Stimulated activated CD4-positive, alpha-beta T cell treated with anti-CD3 and anti-CD28 coated beads, Interleukin-15, amount 100 ng/mL, for 1 hour (primary cell): Measurements from ENCODE around the gene C1RL.
"Not testable (repeated sequence)": the region's sequence is repeated elsewhere in the genome, so short reads cannot be mapped to it uniquely, and the experiment has no call there.

Experiments used
- DNase-seq, 2 donors: peaks; one replicate each; pipeline ENCODE4 v3.0.0-alpha.2; 2020; ENCODE audit warnings: low read depth in 1 of 2, low spot score in 1 of 2

Gene C1RL

GRCh38 chr12:7066596-7066995 lies 42.4 kb downstream of the C1RL start:
- no peak for DNase-seq

- DNase-seq = no peak
These were observed 43.9 kb downstream of the C1RL start for GRCh38 chr12:7065073-7065623.

- DNase-seq = no peak
These were observed 44.5 kb downstream of the C1RL start for GRCh38 chr12:7064516-7064915.

- DNase-seq = no peak
These were observed 47.4 kb downstream of the C1RL start for GRCh38 chr12:7061596-7061995.

GRCh38 chr12:7061138-7061537 lies 47.9 kb downstream of the C1RL start:
- DNase-seq = no peak

- no peak for DNase-seq
These were observed 48.6 kb downstream of the C1RL start, which contains the start of gene C1S for GRCh38 chr12:7060353-7060954. C1S (plus strand) TSS chr12:7060718; CDS start chr12:7061913, 1,195 bp downstream.

GRCh38 chr12:7059780-7060179 lies 49.2 kb downstream of the C1RL start:
- DNase-seq = no peak

GRCh38 chr12:7058850-7059395 lies 50.1 kb downstream of the C1RL start:
- no peak for DNase-seq

GRCh38 chr12:7058163-7058845 lies 50.7 kb downstream of the C1RL start:
- no peak for DNase-seq

GRCh38 chr12:7055736-7056135 lies 53.3 kb downstream of the C1RL start:
- not testable (repeated sequence) for DNase-seq

GRCh38 chr12:7054925-7055324 lies 54.1 kb downstream of the C1RL start:
- no peak for DNase-seq

- not testable (repeated sequence) for DNase-seq
These were observed 59.0 kb downstream of the C1RL start for GRCh38 chr12:7049973-7050372.

GRCh38 chr12:7049445-7049951 lies 59.5 kb downstream of the C1RL start:
- not testable (repeated sequence) for DNase-seq

GRCh38 chr12:7047306-7047705 lies 61.7 kb downstream of the C1RL start:
- DNase-seq = no peak

GRCh38 chr12:7046383-7047105 lies 62.5 kb downstream of the C1RL start:
- no peak for DNase-seq

GRCh38 chr12:7045913-7046312 lies 63.1 kb downstream of the C1RL start:
- DNase-seq = no peak
